Neural crest cell (in vitro differentiated cells): ENCODE data around the gene BICDL1. TPM values are rescaled to one million over a fixed set of nuclear protein-coding genes. Genes with fewer than 3 reads are reported as not detected.

Experiments
- DNase-seq: peaks from one replicate; pipeline ENCODE4 v3.0.0; 2021; ENCODE audit warnings: low read depth, mixed read lengths, low spot score
- H3K27ac Mint-ChIP-seq: one replicate; pipeline ENCODE4 v1.8.0; 2021; ENCODE audit warnings: mild to moderate bottlenecking, mixed read lengths; ENCODE audit not compliant: unreplicated experiment
- H3K27me3 Mint-ChIP-seq: 2 replicates; pipeline ENCODE4 v1.8.0; 2021; ENCODE audit warnings: low read depth, mild to moderate bottlenecking, mixed read lengths
- H3K36me3 Mint-ChIP-seq: 2 replicates; pipeline ENCODE4 v1.8.0; 2021; ENCODE audit warnings: low read depth, mild to moderate bottlenecking, mixed read lengths
- H3K4me1 Mint-ChIP-seq: 2 replicates; pipeline ENCODE4 v1.8.0; 2021; ENCODE audit warnings: mixed read lengths
- H3K4me3 Mint-ChIP-seq: one replicate; pipeline ENCODE4 v1.8.0; 2021; ENCODE audit warnings: mild to moderate bottlenecking, mixed read lengths
- H3K9me3 Mint-ChIP-seq: 2 replicates; pipeline ENCODE4 v1.8.0; 2021; ENCODE audit warnings: mixed read lengths
- CTCF ChIP-seq: fragments of 200-600 bp; sonication (generic); conservative IDR thresholded peaks from 2 replicates; pipeline ENCODE4 v1.5.0; 2021; ENCODE audit warnings: antibody characterized with exemption, mild to moderate bottlenecking
- total RNA-seq: library from RNA; stranded (reverse); gene quantifications from 2 replicates; pipeline ENCODE4 v1.2.1, GENCODE V29; 2021

BICDL1 gene
- total RNA-seq, 1 donor from 2014 or later: 6.3 TPM

GRCh38 chr12:120137833-120138232 lies 148.8 kb downstream of the BICDL1 start:
- Mint-ChIP-seq H3K27me3 (no peaks in the 10 kb centered on the region), H3K9me3 (no peaks in the 10 kb centered on the region), H3K4me3 (no peak overlapping the region), H3K27ac (no peak overlapping the region), H3K36me3 (peaks cover 27% of the 10 kb centered on the region), H3K4me1 (no peaks in the 10 kb centered on the region)
- no peak for TF ChIP-seq CTCF
- no peak for DNase-seq

DNA sequence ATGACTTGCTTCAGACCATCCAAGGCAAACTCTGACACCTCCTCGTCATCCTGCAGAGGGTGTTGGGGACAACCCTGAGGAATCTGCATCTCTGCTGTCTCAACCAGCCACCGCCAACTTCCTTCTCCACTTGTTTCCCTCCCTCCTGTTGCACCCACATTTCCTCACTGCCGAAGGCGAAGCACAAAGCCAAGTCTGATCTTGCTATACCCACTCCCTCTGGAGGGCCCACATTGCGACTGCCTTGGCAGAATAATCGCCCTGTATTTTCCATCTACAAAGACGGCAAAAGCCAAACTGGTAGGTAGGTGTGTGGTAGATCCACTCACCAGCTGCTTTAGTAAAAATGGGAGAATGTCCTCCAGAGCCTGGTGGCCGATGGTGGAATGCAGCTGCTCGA lies 149.3 kb downstream of the BICDL1 start:
- H3K4me3 Mint-ChIP-seq: no peak overlapping the region

DNA sequence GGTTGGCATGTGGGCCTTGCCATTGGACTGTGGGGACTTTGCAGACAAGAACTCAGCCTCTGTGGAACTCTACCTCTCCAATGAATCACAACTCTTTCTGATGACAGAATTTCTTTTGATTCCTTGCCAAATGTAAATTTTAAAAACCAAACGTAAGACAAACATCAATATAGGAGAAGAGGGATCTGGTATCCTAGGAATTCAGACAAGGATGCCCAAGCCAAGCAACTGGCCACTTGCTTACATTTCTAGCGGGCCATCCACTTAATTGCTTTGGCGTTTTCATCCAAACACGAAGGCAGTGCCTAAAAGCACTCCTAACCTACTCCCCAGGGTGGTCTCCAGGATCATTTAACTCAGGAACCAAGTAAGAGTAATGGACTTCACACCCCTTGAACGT lies 150.9 kb downstream of the BICDL1 start:
- Mint-ChIP-seq H3K27me3 (no peaks in the 10 kb centered on the region), H3K36me3 (peaks cover 25% of the 10 kb centered on the region), H3K4me1 (no peaks in the 10 kb centered on the region), H3K27ac (no peak overlapping the region), H3K4me3 (no peak overlapping the region), H3K9me3 (no peaks in the 10 kb centered on the region)
- no peak for DNase-seq
- TF ChIP-seq CTCF: no peak

More for the DNA sequence above, 149.3 kb downstream of the BICDL1 start:
- H3K36me3 Mint-ChIP-seq: peaks cover 27% of the 10 kb centered on the region
- no peak for TF ChIP-seq CTCF
- H3K27ac Mint-ChIP-seq: no peak overlapping the region
- DNase-seq: no peak
- no peaks in the 10 kb centered on the region for H3K27me3 Mint-ChIP-seq
- no peaks in the 10 kb centered on the region for H3K9me3 Mint-ChIP-seq
- H3K4me1 Mint-ChIP-seq: no peaks in the 10 kb centered on the region

DNA sequence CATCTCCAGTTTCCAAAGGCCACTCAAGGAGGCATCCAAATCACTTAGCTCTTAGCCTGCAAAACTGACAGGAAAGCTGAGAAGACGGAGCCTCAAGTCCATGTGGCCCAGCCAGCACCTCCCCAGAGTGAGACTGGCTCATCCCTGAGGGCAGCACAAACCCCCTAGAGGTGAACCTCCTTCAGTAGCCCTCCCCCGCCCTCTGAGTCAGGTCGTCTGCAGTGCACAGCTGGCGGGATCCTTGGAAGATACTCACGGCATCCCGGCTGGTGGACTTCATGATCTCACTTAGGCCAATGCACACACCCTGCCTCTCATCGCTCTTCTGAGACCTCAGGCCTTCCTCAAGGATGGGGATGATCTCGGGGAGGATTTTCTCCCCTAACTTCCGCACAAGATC lies 151.6 kb downstream of the BICDL1 start:
- no peaks in the 10 kb centered on the region for H3K9me3 Mint-ChIP-seq
- no peak overlapping the region for H3K27ac Mint-ChIP-seq

DNA sequence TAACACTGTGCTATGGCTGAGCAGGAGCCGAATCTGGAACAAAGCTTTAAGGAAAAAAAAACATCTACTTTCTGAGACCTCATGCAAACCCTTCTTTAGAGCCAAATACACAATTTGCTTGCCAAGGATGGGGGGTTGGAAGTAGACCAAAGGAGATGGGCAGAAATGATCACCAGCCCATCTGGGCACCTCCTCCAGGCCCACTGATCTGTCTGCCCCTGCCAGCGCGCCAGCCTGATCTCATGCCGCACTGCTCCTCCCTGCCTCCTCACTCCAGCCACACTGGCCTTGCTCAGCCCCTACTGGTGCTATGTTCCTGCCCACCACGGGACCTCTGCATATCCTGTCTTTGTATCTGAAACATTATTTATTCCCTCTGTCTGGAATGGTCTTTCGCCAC lies 152.3 kb downstream of the BICDL1 start:
- no peak for TF ChIP-seq CTCF
- Mint-ChIP-seq H3K27me3 (no peaks in the 10 kb centered on the region), H3K9me3 (no peaks in the 10 kb centered on the region), H3K4me3 (no peak overlapping the region), H3K36me3 (peaks cover 24% of the 10 kb centered on the region), H3K27ac (no peak overlapping the region), H3K4me1 (no peaks in the 10 kb centered on the region)
- DNase-seq: no peak

More for the DNA sequence above, 151.6 kb downstream of the BICDL1 start:
- no peak for TF ChIP-seq CTCF
- Mint-ChIP-seq H3K27me3 (no peaks in the 10 kb centered on the region), H3K4me3 (no peak overlapping the region), H3K36me3 (peaks cover 24% of the 10 kb centered on the region), H3K4me1 (no peaks in the 10 kb centered on the region)
- DNase-seq: no peak
